K562 (cell line): ENCODE data around the gene S100A3. TPM values are rescaled to one million over a fixed set of nuclear protein-coding genes. Genes with fewer than 3 reads are reported as not detected.

Source experiments
- BACH1 ChIP-seq: fragments of 200-800 bp; sonication (Bioruptor generic); IDR thresholded peaks from 2 replicates; pipeline ENCODE4 v1.6.1; 2016; ENCODE audit warnings: missing genetic modification characterization, missing compliant biosample characterization
- BRF1 ChIP-seq: IDR thresholded peaks from 3 replicates; pipeline ENCODE4 v1.6.1; 2011; ENCODE audit warnings: borderline replicate concordance, mild to moderate bottlenecking; ENCODE audit not compliant: insufficient read length; ENCODE audit errors: extremely low read depth
- CAMTA2 ChIP-seq: fragments of 250-450 bp; sonication (Bioruptor Pico); conservative IDR thresholded peaks from 2 replicates; pipeline ENCODE4 v1.5.1; 2022
- FOSL1 ChIP-seq: fragments of 200-800 bp; sonication (Bioruptor generic); conservative IDR thresholded peaks from 2 replicates; pipeline ENCODE4 v1.6.1; 2016; ENCODE audit warnings: missing genetic modification characterization, missing compliant biosample characterization
- GABPB2 ChIP-seq: fragments of 250-450 bp; sonication (Bioruptor Pico); conservative IDR thresholded peaks from 2 replicates; pipeline ENCODE4 v1.5.1; 2021; ENCODE audit warnings: mild to moderate bottlenecking
- IRF9 ChIP-seq: fragments of 450-650 bp; IDR thresholded peaks from 2 replicates; pipeline ENCODE4 v1.6.1; 2016; ENCODE audit warnings: missing biosample characterization, missing genetic modification characterization
- JUND ChIP-seq, 2 experiments: IDR thresholded peaks; 2 replicates in 1 of 2; 3 replicates in 1 of 2; pipeline ENCODE4 v1.6.1; 2011; ENCODE audit warnings: borderline replicate concordance in 2 of 2, low read depth in 2 of 2, low read length in 2 of 2, improper control_type of control experiment in 1 of 2, missing biosample characterization in 1 of 2, missing genetic modification characterization in 1 of 2, missing genetic modification reagents in 1 of 2
- MEIS2 ChIP-seq: fragments of 450-650 bp; IDR thresholded peaks from 2 replicates; pipeline ENCODE4 v1.6.1; 2014; ENCODE audit warnings: mild to moderate bottlenecking; ENCODE audit not compliant: partially characterized antibody
- MITF ChIP-seq: IDR thresholded peaks from 2 replicates; pipeline ENCODE4 v1.6.1; 2014; ENCODE audit warnings: antibody characterized with exemption
- NR2C2 ChIP-seq, 2 experiments: fragments of 200-800 bp in 1 of 2; sonication (Bioruptor generic) in 1 of 2; sonication (generic) in 1 of 2; formaldehyde crosslinking in 1 of 2; IDR thresholded peaks; 2 replicates each; pipeline versions ENCODE4 v1.6.1 to v1.8.0; 2016 to 2022; ENCODE audit warnings: mild to moderate bottlenecking in 1 of 2, missing compliant biosample characterization in 1 of 2, missing genetic modification characterization in 1 of 2, missing genetic modification reagents in 1 of 2
- PRMT5 ChIP-seq: sonication (generic); formaldehyde crosslinking; IDR thresholded peaks from 2 replicates; pipeline ENCODE4 v1.5.0; 2020; ENCODE audit warnings: missing genetic modification reagents
- RBM39 ChIP-seq: fragments of 200-400 bp; formaldehyde crosslinking; optimal IDR thresholded peaks from 2 replicates; pipeline ENCODE3; 2018; ENCODE audit warnings: low read depth, low read length
- RREB1 ChIP-seq: fragments of 250-450 bp; sonication (Bioruptor Pico); IDR thresholded peaks from 2 replicates; pipeline ENCODE4 v1.4.0; 2020
- SETDB1 ChIP-seq: IDR thresholded peaks from one replicate; pipeline ENCODE4 v1.6.1; 2012; ENCODE audit warnings: low read length, control low read depth, inconsistent platforms
- SRF ChIP-seq, 2 experiments: fragments of 250-450, 450-650 bp in 1 of 2; sonication (Bioruptor Pico) in 1 of 2; sonication (generic) in 1 of 2; formaldehyde crosslinking; IDR thresholded peaks; 2 replicates each; pipeline versions ENCODE4 v1.5.0 to v1.5.1; 2020 to 2022; ENCODE audit warnings: mild to moderate bottlenecking in 1 of 2, missing genetic modification reagents in 1 of 2
- YBX1 ChIP-seq: fragments of 450-650 bp; IDR thresholded peaks from 2 replicates; pipeline ENCODE4 v1.7.1; 2016; ENCODE audit warnings: mild to moderate bottlenecking
- ZEB2 ChIP-seq: fragments of 450-650 bp; IDR thresholded peaks from 2 replicates; pipeline ENCODE4 v1.6.1; 2016
- ZNF143 ChIP-seq: sonication (generic); formaldehyde crosslinking; IDR thresholded peaks from 2 replicates; pipeline ENCODE4 v1.9.0; 2022; ENCODE audit warnings: mild to moderate bottlenecking, missing genetic modification reagents
- ZNF274 ChIP-seq: IDR thresholded peaks from 2 replicates; pipeline ENCODE4 v1.6.1; 2011; ENCODE audit warnings: low read depth, mild to moderate bottlenecking, low read length, moderate library complexity, borderline replicate concordance
- ZNF444 ChIP-seq: fragments of 250-450 bp; sonication (Bioruptor Pico); IDR thresholded peaks from 2 replicates; pipeline ENCODE4 v1.4.0; 2020; ENCODE audit warnings: mild to moderate bottlenecking, moderate library complexity
- ZNF561 ChIP-seq: fragments of 450-650 bp; formaldehyde crosslinking; conservative IDR thresholded peaks from 2 replicates; pipeline ENCODE4 v1.4.0; 2020; ENCODE audit warnings: mild to moderate bottlenecking, moderate library complexity
- ZSCAN32 ChIP-seq: fragments of 450-650 bp; formaldehyde crosslinking; IDR thresholded peaks from 2 replicates; pipeline ENCODE4 v1.4.0; 2020; ENCODE audit warnings: mild to moderate bottlenecking, moderate library complexity
- polyA plus RNA-seq, 8 experiments: library from polyadenylated mRNA; depleted of rRNA in 4 of 8; stranded (reverse) in 5 of 8; unstranded in 3 of 8; fragments of >200 nt; fragmentation: Nextera tagmentation in 2 of 8; fragmentation: Illumina TruSeq in 1 of 8; extraction: Ambion mirVana in 2 of 8; extraction: Trizol in 1 of 8; gene quantifications; 2 replicates each; pipeline versions ENCODE4 v1.2.1 to v1.2.3, GENCODE V29; 2011 to 2014; ENCODE audit warnings: inconsistent platforms in 1 of 8, missing spikeins in 1 of 8
- total RNA-seq, 7 experiments: library from RNA; depleted of rRNA in 6 of 7; stranded (reverse); fragments of >200 nt in 6 of 7; fragmentation: Illumina TruSeq in 2 of 7; extraction: Trizol in 2 of 7; gene quantifications; 2 replicates each; pipeline versions ENCODE4 v1.2.1 to v1.2.3, GENCODE V29; 2011 to 2021; ENCODE audit warnings: low replicate concordance in 1 of 7

The S100A3 gene
- total and polyA plus RNA-seq, 9 of the 15 experiments (the other 6 are each of a cell fraction or from before 2014, with no cell fraction given) = 0.08 to 1.7 (median 0.18) TPM; not detected in 4

GRCh38 chr1:153597206-153597605, 48.1 kb upstream of the S100A3 start (continued):
- TF ChIP-seq CAMTA2 (CRISPR knock-in tag) (no peak), JUND (IDR thresholded peaks at IDR 0.05; ENCODE audit: borderline replicate concordance, low read depth, low read length) (peak; percentile 85), JUND (tag; IDR thresholded peaks at IDR 0.05; ENCODE audit: borderline replicate concordance, low read depth, low read length) (peak; percentile 73; the same call in 1 of the 3 replicates), IRF9 (tag) (no peak), PRMT5 (CRISPR knock-in tag) (no peak), BRF1 (no peak), NR2C2 (CRISPR knock-in tag; IDR thresholded peaks at IDR 0.05) (no peak), NR2C2 (tag; IDR thresholded peaks at IDR 0.05) (peak; percentile 87), ZNF444 (CRISPR knock-in tag) (no peak), ZNF143 (CRISPR knock-in tag) (no peak), ZNF274 (no peak), SRF (CRISPR knock-in tag; IDR thresholded peaks at IDR 0.05) (no peak), GABPB2 (CRISPR knock-in tag) (no peak), ZNF561 (CRISPR knock-in tag) (no peak), ZEB2 (no peak), RREB1 (CRISPR knock-in tag) (no peak), SETDB1 (no peak), FOSL1 (tag) (peak; percentile 97), RBM39 (no peak), MEIS2 (peak; percentile 2), MITF (peak; percentile 56; the same call in 1 of the 2 replicates), BACH1 (peak; percentile 45; the same call in 1 of the 2 replicates), ZSCAN32 (CRISPR knock-in tag) (no peak), YBX1 (no peak)
